ENCODE data around the gene KCTD10.

DNA sequence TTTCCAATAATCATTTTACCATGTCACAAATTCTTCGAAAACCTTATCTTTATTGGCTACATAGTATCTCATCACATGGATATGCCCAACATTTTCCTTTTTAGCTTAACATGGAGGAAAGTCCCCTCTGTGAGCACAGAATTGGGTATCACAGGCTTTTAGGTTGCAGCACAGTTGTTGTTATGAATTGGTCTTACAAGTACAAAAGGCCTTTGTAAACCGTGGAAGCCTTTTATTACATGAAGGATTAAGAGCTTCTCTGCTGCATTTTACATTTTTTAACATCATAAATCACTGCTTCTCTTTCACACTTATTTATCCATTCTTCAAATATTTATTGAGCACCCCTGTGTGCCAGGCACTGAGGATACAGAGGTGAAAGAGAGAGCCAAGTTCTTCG lies 26.5 kb upstream of the KCTD10 start:
- TF ChIP-seq, protein P1, sequence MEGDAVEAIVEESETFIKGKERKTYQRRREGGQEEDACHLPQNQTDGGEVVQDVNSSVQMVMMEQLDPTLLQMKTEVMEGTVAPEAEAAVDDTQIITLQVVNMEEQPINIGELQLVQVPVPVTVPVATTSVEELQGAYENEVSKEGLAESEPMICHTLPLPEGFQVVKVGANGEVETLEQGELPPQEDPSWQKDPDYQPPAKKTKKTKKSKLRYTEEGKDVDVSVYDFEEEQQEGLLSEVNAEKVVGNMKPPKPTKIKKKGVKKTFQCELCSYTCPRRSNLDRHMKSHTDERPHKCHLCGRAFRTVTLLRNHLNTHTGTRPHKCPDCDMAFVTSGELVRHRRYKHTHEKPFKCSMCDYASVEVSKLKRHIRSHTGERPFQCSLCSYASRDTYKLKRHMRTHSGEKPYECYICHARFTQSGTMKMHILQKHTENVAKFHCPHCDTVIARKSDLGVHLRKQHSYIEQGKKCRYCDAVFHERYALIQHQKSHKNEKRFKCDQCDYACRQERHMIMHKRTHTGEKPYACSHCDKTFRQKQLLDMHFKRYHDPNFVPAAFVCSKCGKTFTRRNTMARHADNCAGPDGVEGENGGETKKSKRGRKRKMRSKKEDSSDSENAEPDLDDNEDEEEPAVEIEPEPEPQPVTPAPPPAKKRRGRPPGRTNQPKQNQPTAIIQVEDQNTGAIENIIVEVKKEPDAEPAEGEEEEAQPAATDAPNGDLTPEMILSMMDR (conservative IDR thresholded peaks at IDR 0.05; ENCODE audit: low read length): no peak
- no peak for TF ChIP-seq EZH2phosphoT487 (IDR thresholded peaks at IDR 0.05; ENCODE audit: borderline replicate concordance)
